PC-3 (cell line): ENCODE results near the gene SRP68. TPM values are rescaled to one million over a fixed set of nuclear protein-coding genes. Genes with fewer than 3 reads are reported as not detected.

ENCODE experiments used
- ATAC-seq: fragments of 200-7000 bp; cut with Tn5 transposase; 2 replicates; pipeline ENCODE4 v1.9.1; 2020; ENCODE audit warnings: mild to moderate bottlenecking, moderate library complexity
- BruUV-seq: library from RNA; stranded (reverse); fragments of 400-500 nt; replicated peaks from 2 replicates; lab custom pipeline; 2021; lab: Mats Ljungman, UMichigan
- CTCF ChIA-PET: fragments of 300-600 bp; sonication (Branson Sonifier 250); formaldehyde crosslinking; loops from one replicate; lab custom pipeline; 2022; ENCODE audit warnings: antibody characterized with exemption; lab: Charles Lee
- POLR2A ChIA-PET: fragments of 300-600 bp; sonication (Branson Sonifier 250); formaldehyde crosslinking; loops from one replicate; lab custom pipeline; 2022; ENCODE audit warnings: antibody characterized with exemption; ENCODE audit not compliant: unreplicated experiment; lab: Charles Lee
- DNase-seq: peaks from one replicate; pipeline ENCODE4 v3.0.0-alpha.2; 2015
- H2AFZ ChIP-seq: fragments of 300-600 bp; sonication (generic); 2 replicates; pipeline ENCODE4 v1.6.0; 2016; ENCODE audit warnings: antibody characterized with exemption, low read length
- H3F3A ChIP-seq: fragments of 300-600 bp; sonication (generic); one replicate; pipeline ENCODE4 v1.6.0; 2017; ENCODE audit warnings: antibody characterized with exemption, low read length, control low read depth, mild to moderate bottlenecking; ENCODE audit not compliant: unreplicated experiment
- H3K27ac ChIP-seq: fragments of 300-600 bp; sonication (generic); 2 replicates; pipeline ENCODE4 v1.5.1; 2016; ENCODE audit warnings: mild to moderate bottlenecking, low read length
- H3K27me3 ChIP-seq: fragments of 300-600 bp; sonication (generic); 2 replicates; pipeline ENCODE4 v1.6.1; 2016; ENCODE audit warnings: low read length, mixed read lengths
- H3K36me3 ChIP-seq: fragments of 300-600 bp; sonication (generic); 2 replicates; pipeline ENCODE4 v1.6.1; 2016; ENCODE audit warnings: low read depth, mixed run types, low read length, mixed read lengths
- H3K4me1 ChIP-seq: fragments of 300-600 bp; sonication (generic); 2 replicates; pipeline ENCODE4 v1.5.1; 2016; ENCODE audit warnings: low read length; ENCODE audit not compliant: insufficient read depth
- H3K4me2 ChIP-seq: fragments of 300-600 bp; sonication (generic); 2 replicates; pipeline ENCODE4 v1.6.0; 2016; ENCODE audit warnings: low read length
- H3K4me3 ChIP-seq: fragments of 300-600 bp; sonication (generic); 2 replicates; pipeline ENCODE4 v1.5.1; 2016; ENCODE audit warnings: mild to moderate bottlenecking, low read length, mixed read lengths
- H3K79me2 ChIP-seq: fragments of 300-600 bp; sonication (generic); 2 replicates; pipeline ENCODE4 v1.6.1; 2017; ENCODE audit warnings: low read length, mixed read lengths
- H3K9ac ChIP-seq: fragments of 300-600 bp; sonication (generic); 2 replicates; pipeline ENCODE4 v1.6.0; 2016; ENCODE audit warnings: mild to moderate bottlenecking, low read length
- H3K9me2 ChIP-seq: fragments of 300-600 bp; sonication (generic); replicated peaks from 2 replicates; pipeline ENCODE4 v1.6.1; 2016; ENCODE audit warnings: mixed run types, low read length, mixed read lengths
- H3K9me3 ChIP-seq: fragments of 300-600 bp; sonication (generic); 2 replicates; pipeline ENCODE4 v1.6.1; 2016; ENCODE audit warnings: low read length, mixed read lengths
- H4K20me1 ChIP-seq: fragments of 300-600 bp; sonication (generic); 2 replicates; pipeline ENCODE4 v1.6.1; 2016; ENCODE audit warnings: low read length, mixed read lengths
- CTCF ChIP-seq: fragments of 300-600 bp; sonication (generic); conservative IDR thresholded peaks from 2 replicates; pipeline ENCODE4 v1.5.1; 2017; ENCODE audit warnings: antibody characterized with exemption, low read depth, mild to moderate bottlenecking, low read length
- EZH2 ChIP-seq: fragments of 300-600 bp; sonication (generic); IDR thresholded peaks from one replicate; pipeline ENCODE4 v1.6.1; 2017; ENCODE audit warnings: antibody characterized with exemption, mild to moderate bottlenecking, low read length; ENCODE audit not compliant: unreplicated experiment
- EZH2phosphoT487 ChIP-seq: fragments of 300-600 bp; sonication (generic); IDR thresholded peaks from 2 replicates; pipeline ENCODE4 v1.6.1; 2018; ENCODE audit warnings: mild to moderate bottlenecking, antibody characterized with exemption, low read length, borderline replicate concordance
- intact Hi-C: fragments of 100-400 bp; cut with micrococcal nuclease; formaldehyde crosslinking; loops from 2 replicates; pipeline ENCODE4 v1.9.0; 2023
- total RNA-seq: library from RNA; depleted of rRNA; stranded (reverse); fragments of >200 nt; gene quantifications from 2 replicates; pipeline ENCODE4 v1.2.3, GENCODE V29; 2014

Gene SRP68
- total RNA-seq, 1 experiment from 2014 or later, result 60.8 TPM

- no peak for DNase-seq
- no peaks in the 10 kb centered on the region for H3F3A ChIP-seq
- H3K36me3 ChIP-seq, result peaks cover 20% of the 10 kb centered on the region
- H3K4me2 ChIP-seq, result no peak overlapping the region
- H3K27me3 ChIP-seq, result no peaks in the 10 kb centered on the region
- no peak overlapping the region for H3K27ac ChIP-seq
- BruUV-seq, result no TSS peak
- H4K20me1 ChIP-seq, result 0 out of 2 replicates have a peak, but pooled peaks cover 3% of the 10 kb centered on the region
- no peak for ATAC-seq
- no peak overlapping the region for H3K9ac ChIP-seq
- peaks cover 8% of the 10 kb centered on the region for H3K79me2 ChIP-seq
- no peaks in the 10 kb centered on the region for H3K4me1 ChIP-seq
- H3K4me3 ChIP-seq, result no peak overlapping the region
- intact Hi-C loops, result no loop called here
- CTCF ChIA-PET, result interaction anchor here (0.6 kb wide), 1 partner anchor 15 kb away, joined by 6 read pairs; no protein-coding TSS in a partner anchor
- H2AFZ ChIP-seq, result no peak overlapping the region
- no peaks in the 10 kb centered on the region for H3K9me2 ChIP-seq
- POLR2A ChIA-PET, result interaction anchor here (0.7 kb wide), 1 partner anchor 106 kb away, joined by 4 read pairs; no protein-coding TSS in a partner anchor
- no peak for TF ChIP-seq EZH2phosphoT487
- TF ChIP-seq CTCF, result no peak
- TF ChIP-seq EZH2, result no peak
- H3K9me3 ChIP-seq, result no peaks in the 10 kb centered on the region
Observed at GRCh38 chr17:76019833-76020467, 52.4 kb downstream of the SRP68 start.

- H2AFZ ChIP-seq, result no peak overlapping the region
- H3K27me3 ChIP-seq, result no peaks in the 10 kb centered on the region
- H3K36me3 ChIP-seq, result peaks cover 20% of the 10 kb centered on the region
- H3K9ac ChIP-seq, result no peak overlapping the region
- H3K9me3 ChIP-seq, result no peaks in the 10 kb centered on the region
- no peaks in the 10 kb centered on the region for H3K4me1 ChIP-seq
- TF ChIP-seq EZH2 (no peak), CTCF (no peak), EZH2phosphoT487 (no peak)
- BruUV-seq, result no TSS peak
- ChIA-PET POLR2A (interaction anchor here (0.6 kb wide), 1 partner anchor 76 kb away, joined by 14 read pairs; no protein-coding TSS in a partner anchor), CTCF (no interaction called here)
- DNase-seq, result no peak
- intact Hi-C loops, result no loop called here
- H3F3A ChIP-seq, result no peaks in the 10 kb centered on the region
- no peaks in the 10 kb centered on the region for H3K79me2 ChIP-seq
- no peak overlapping the region for H3K4me3 ChIP-seq
- no peaks in the 10 kb centered on the region for H4K20me1 ChIP-seq
- no peak overlapping the region for H3K27ac ChIP-seq
- H3K4me2 ChIP-seq, result no peak overlapping the region
- no peak for ATAC-seq
- H3K9me2 ChIP-seq, result no peaks in the 10 kb centered on the region
Observed at GRCh38 chr17:76018801-76019200, 53.5 kb downstream of the SRP68 start.

DNA sequence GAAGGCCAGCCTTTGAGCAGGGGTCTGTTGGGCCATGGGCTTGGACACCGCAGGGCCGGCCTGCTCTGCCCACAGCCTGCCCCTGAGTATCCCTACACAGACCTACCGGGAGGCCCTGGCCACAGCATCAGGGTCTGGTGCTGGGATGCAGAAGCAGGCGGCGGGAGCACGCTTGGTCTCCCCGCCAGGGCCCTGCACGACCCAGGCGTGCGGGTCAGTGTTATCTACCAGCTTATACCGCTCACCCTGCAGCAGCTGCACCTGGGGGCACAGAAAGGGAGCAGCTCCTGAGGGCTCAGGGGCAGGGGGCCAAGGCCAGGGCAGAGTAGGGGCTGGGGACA lies 54.0 kb downstream of the SRP68 start:
- BruUV-seq, result no TSS peak
- no peaks in the 10 kb centered on the region for H4K20me1 ChIP-seq
- ChIA-PET CTCF (no interaction called here), POLR2A (no interaction called here)
- no peaks in the 10 kb centered on the region for H3K9me3 ChIP-seq
- no peak for ATAC-seq
- H3K4me1 ChIP-seq, result no peaks in the 10 kb centered on the region
- H3K27ac ChIP-seq, result no peak overlapping the region
- H3K36me3 ChIP-seq, result peaks cover 20% of the 10 kb centered on the region
- H3K27me3 ChIP-seq, result no peaks in the 10 kb centered on the region
- no peaks in the 10 kb centered on the region for H3F3A ChIP-seq
- H3K9ac ChIP-seq, result no peak overlapping the region
- H3K79me2 ChIP-seq, result no peaks in the 10 kb centered on the region
- no peaks in the 10 kb centered on the region for H3K9me2 ChIP-seq
- DNase-seq, result no peak
- intact Hi-C loops, result no loop called here
- H2AFZ ChIP-seq, result no peak overlapping the region
- no peak for TF ChIP-seq EZH2
- TF ChIP-seq EZH2phosphoT487, result no peak
- TF ChIP-seq CTCF, result no peak
- H3K4me3 ChIP-seq, result no peak overlapping the region
- H3K4me2 ChIP-seq, result no peak overlapping the region
